K562 (cell line): ENCODE data around the gene PPP2R3C. TPM values are rescaled to one million over a fixed set of nuclear protein-coding genes. Genes with fewer than 3 reads are reported as not detected.

ENCODE experiments used
- CCNT2 ChIP-seq: IDR thresholded peaks from 2 replicates; pipeline ENCODE4 v1.6.1; 2011; ENCODE audit warnings: borderline replicate concordance, low read depth, mild to moderate bottlenecking, moderate library complexity, mixed read lengths, low read length; ENCODE audit not compliant: insufficient read length; ENCODE audit errors: extremely low read depth
- FIP1L1 ChIP-seq: fragments of 200-400 bp; formaldehyde crosslinking; IDR thresholded peaks from 2 replicates; pipeline ENCODE4 v1.6.1; 2018; ENCODE audit warnings: mild to moderate bottlenecking, low read depth, low read length; ENCODE audit not compliant: poor library complexity, severe bottlenecking
- HLTF ChIP-seq: fragments of 450-650 bp; IDR thresholded peaks from 2 replicates; pipeline ENCODE4 v1.6.1; 2016
- KAT2B ChIP-seq: IDR thresholded peaks from one replicate; pipeline ENCODE4 v1.6.1; 2012; ENCODE audit warnings: low read depth, mild to moderate bottlenecking, control low read depth, inconsistent platforms, low read length, moderate library complexity
- STAT5A ChIP-seq: IDR thresholded peaks from 2 replicates; pipeline ENCODE4 v1.6.1; 2012; ENCODE audit warnings: low read length, inconsistent platforms, borderline replicate concordance
- TEAD1 ChIP-seq, 2 experiments: fragments of 450-650 bp in 1 of 2; sonication (generic) in 1 of 2; formaldehyde crosslinking; IDR thresholded peaks; 2 replicates each; pipeline versions ENCODE4 v1.4.0 to v1.8.0; 2020 to 2022; ENCODE audit warnings: mild to moderate bottlenecking in 2 of 2, missing genetic modification reagents in 1 of 2
- ZNF354B ChIP-seq: fragments of 250-450 bp; sonication (Bioruptor Pico); IDR thresholded peaks from 2 replicates; pipeline ENCODE4 v1.4.0; 2020
- ZNF384 ChIP-seq: IDR thresholded peaks from 2 replicates; pipeline ENCODE4 v1.6.1; 2012; ENCODE audit warnings: low read depth, low read length, improper control_type of control experiment
- ZNF431 ChIP-seq: sonication (generic); formaldehyde crosslinking; IDR thresholded peaks from 2 replicates; pipeline ENCODE4 v1.8.0; 2022; ENCODE audit warnings: mild to moderate bottlenecking, missing genetic modification reagents
- polyA plus RNA-seq, 8 experiments: library from polyadenylated mRNA; depleted of rRNA in 4 of 8; stranded (reverse) in 5 of 8; unstranded in 3 of 8; fragments of >200 nt; fragmentation: Nextera tagmentation in 2 of 8; fragmentation: Illumina TruSeq in 1 of 8; extraction: Ambion mirVana in 2 of 8; extraction: Trizol in 1 of 8; gene quantifications; 2 replicates each; pipeline versions ENCODE4 v1.2.1 to v1.2.3, GENCODE V29; 2011 to 2014; ENCODE audit warnings: inconsistent platforms in 1 of 8, missing spikeins in 1 of 8
- total RNA-seq, 7 experiments: library from RNA; depleted of rRNA in 6 of 7; stranded (reverse); fragments of >200 nt in 6 of 7; fragmentation: Illumina TruSeq in 2 of 7; extraction: Trizol in 2 of 7; gene quantifications; 2 replicates each; pipeline versions ENCODE4 v1.2.1 to v1.2.3, GENCODE V29; 2011 to 2021; ENCODE audit warnings: low replicate concordance in 1 of 7
- TF ChIP-seq, protein P1 (sequence below): fragments of 450-650 bp; conservative IDR thresholded peaks from 2 replicates; pipeline ENCODE4 v1.6.1; 2016; ENCODE audit warnings: missing genetic modification characterization, low read depth, mild to moderate bottlenecking, missing compliant biosample characterization, moderate library complexity
- TF ChIP-seq, protein P2 (sequence below): fragments of 450-650 bp; IDR thresholded peaks from 2 replicates; pipeline ENCODE4 v1.6.1; 2016; ENCODE audit warnings: borderline replicate concordance
- TF ChIP-seq, protein P3 (sequence below): fragments of 450-650 bp; conservative IDR thresholded peaks from 2 replicates; pipeline ENCODE4 v1.6.1; 2016; ENCODE audit warnings: missing genetic modification characterization, low read depth, mild to moderate bottlenecking, control low read depth, missing compliant biosample characterization
- TF ChIP-seq, protein P4 (sequence below): fragments of 250-450 bp; sonication (Bioruptor Pico); IDR thresholded peaks from 2 replicates; pipeline ENCODE4 v1.8.0; 2022; ENCODE audit warnings: inconsistent platforms
- TF ChIP-seq, protein P5 (sequence below): sonication (generic); formaldehyde crosslinking; IDR thresholded peaks from 2 replicates; pipeline ENCODE4 v1.8.0; 2022; ENCODE audit warnings: mild to moderate bottlenecking, missing genetic modification reagents

Gene PPP2R3C
- total and polyA plus RNA-seq, 9 of the 15 experiments (the other 6 are each of a cell fraction or from before 2014, with no cell fraction given): 14.7 to 43.3 (median 22.7) TPM

DNA sequence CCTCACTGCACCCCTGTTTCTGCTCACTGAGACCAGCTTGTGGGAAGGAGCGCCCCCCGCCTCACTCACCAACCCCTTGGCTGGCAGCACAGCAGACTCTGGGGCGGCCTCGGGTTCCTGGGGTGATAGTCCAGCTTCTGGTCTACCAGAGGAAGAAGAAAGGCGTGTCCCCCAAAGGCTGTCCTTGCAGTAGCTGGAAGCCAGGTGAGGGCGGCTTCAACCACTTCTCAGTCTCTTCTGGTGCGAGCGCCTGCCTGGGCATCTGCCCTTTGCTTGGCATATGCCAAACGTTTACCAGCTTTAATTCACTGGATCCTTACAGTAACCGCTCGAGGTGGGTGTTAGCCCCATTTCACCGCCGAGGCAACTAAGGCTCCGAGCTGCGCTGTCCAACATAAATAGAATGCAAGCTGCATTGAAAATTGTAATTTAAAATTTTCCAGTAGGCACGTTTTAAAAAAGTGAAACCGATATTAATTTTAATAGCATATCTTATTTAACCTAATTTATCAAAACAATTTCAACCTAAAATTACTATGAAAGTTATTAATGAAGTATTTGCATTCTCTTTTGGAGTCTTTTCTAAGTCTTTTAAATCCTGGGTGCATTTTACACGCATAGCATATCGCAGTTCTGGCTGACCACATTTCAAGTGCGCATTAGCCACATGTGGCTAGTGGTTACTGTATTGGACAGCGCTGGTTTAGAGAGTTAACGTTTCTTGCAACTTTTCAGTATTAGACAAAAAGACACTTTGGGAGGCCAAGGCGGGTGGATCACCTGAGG is 74.8 kb downstream of the PPP2R3C start (continued):
- TF ChIP-seq KAT2B (no peak), HLTF (no peak), FIP1L1 (no peak), STAT5A (no peak), TEAD1 (CRISPR knock-in tag; IDR thresholded peaks at IDR 0.05) (no peak), ZNF431 (CRISPR knock-in tag) (0 out of 2 replicates have a peak, but pooled peaks have one; percentile 40), ZNF354B (CRISPR knock-in tag) (no peak), CCNT2 (no peak), ZNF384 (no peak)
- TF ChIP-seq, protein P1, sequence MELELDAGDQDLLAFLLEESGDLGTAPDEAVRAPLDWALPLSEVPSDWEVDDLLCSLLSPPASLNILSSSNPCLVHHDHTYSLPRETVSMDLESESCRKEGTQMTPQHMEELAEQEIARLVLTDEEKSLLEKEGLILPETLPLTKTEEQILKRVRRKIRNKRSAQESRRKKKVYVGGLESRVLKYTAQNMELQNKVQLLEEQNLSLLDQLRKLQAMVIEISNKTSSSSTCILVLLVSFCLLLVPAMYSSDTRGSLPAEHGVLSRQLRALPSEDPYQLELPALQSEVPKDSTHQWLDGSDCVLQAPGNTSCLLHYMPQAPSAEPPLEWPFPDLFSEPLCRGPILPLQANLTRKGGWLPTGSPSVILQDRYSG (tag): no peak
- TF ChIP-seq, protein P2, sequence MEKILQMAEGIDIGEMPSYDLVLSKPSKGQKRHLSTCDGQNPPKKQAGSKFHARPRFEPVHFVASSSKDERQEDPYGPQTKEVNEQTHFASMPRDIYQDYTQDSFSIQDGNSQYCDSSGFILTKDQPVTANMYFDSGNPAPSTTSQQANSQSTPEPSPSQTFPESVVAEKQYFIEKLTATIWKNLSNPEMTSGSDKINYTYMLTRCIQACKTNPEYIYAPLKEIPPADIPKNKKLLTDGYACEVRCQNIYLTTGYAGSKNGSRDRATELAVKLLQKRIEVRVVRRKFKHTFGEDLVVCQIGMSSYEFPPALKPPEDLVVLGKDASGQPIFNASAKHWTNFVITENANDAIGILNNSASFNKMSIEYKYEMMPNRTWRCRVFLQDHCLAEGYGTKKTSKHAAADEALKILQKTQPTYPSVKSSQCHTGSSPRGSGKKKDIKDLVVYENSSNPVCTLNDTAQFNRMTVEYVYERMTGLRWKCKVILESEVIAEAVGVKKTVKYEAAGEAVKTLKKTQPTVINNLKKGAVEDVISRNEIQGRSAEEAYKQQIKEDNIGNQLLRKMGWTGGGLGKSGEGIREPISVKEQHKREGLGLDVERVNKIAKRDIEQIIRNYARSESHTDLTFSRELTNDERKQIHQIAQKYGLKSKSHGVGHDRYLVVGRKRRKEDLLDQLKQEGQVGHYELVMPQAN: 0 out of 2 replicates have a peak, but pooled peaks have one; percentile 50
- TF ChIP-seq, protein P3, sequence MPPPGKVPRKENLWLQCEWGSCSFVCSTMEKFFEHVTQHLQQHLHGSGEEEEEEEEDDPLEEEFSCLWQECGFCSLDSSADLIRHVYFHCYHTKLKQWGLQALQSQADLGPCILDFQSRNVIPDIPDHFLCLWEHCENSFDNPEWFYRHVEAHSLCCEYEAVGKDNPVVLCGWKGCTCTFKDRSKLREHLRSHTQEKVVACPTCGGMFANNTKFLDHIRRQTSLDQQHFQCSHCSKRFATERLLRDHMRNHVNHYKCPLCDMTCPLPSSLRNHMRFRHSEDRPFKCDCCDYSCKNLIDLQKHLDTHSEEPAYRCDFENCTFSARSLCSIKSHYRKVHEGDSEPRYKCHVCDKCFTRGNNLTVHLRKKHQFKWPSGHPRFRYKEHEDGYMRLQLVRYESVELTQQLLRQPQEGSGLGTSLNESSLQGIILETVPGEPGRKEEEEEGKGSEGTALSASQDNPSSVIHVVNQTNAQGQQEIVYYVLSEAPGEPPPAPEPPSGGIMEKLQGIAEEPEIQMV: no peak
- TF ChIP-seq, protein P4, sequence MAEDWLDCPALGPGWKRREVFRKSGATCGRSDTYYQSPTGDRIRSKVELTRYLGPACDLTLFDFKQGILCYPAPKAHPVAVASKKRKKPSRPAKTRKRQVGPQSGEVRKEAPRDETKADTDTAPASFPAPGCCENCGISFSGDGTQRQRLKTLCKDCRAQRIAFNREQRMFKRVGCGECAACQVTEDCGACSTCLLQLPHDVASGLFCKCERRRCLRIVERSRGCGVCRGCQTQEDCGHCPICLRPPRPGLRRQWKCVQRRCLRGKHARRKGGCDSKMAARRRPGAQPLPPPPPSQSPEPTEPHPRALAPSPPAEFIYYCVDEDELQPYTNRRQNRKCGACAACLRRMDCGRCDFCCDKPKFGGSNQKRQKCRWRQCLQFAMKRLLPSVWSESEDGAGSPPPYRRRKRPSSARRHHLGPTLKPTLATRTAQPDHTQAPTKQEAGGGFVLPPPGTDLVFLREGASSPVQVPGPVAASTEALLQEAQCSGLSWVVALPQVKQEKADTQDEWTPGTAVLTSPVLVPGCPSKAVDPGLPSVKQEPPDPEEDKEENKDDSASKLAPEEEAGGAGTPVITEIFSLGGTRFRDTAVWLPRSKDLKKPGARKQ (CRISPR knock-in tag): no peak
- TF ChIP-seq, protein P5, sequence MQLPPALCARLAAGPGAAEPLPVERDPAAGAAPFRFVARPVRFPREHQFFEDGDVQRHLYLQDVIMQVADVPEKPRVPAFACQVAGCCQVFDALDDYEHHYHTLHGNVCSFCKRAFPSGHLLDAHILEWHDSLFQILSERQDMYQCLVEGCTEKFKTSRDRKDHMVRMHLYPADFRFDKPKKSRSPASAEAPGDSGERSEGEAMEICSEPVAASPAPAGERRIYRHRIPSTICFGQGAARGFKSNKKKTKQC: no peak
